Fibroblast of skin of left biceps (primary cell): Measurements from ENCODE around the gene ADCY5.

ENCODE experiments used
- DNase-seq, 2 experiments: peaks; one replicate each; pipeline ENCODE4 v3.0.0-alpha.2; 2013; ENCODE audit warnings: low read depth in 2 of 2

The ADCY5 gene

DNA sequence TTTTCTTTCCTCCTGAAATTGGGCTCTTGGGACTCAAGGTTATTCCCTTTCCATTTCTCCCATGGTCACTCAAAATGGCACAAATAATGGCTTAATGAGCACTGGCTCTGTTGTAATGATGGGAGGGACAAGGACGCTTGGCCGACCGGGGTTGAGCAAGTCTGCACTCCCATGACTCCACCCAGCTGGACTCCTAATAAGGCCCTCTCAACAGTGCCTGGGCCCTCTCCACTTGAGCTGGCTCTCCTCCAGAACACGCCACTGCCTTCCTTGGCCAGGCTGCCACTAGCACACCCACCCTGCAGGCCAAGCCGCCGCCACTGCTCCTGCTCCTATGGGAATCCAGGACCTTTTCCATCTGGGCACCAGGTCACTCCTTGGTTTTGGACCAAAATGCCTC is 42.3 kb downstream of the ADCY5 start:
- no peak for DNase-seq

DNA sequence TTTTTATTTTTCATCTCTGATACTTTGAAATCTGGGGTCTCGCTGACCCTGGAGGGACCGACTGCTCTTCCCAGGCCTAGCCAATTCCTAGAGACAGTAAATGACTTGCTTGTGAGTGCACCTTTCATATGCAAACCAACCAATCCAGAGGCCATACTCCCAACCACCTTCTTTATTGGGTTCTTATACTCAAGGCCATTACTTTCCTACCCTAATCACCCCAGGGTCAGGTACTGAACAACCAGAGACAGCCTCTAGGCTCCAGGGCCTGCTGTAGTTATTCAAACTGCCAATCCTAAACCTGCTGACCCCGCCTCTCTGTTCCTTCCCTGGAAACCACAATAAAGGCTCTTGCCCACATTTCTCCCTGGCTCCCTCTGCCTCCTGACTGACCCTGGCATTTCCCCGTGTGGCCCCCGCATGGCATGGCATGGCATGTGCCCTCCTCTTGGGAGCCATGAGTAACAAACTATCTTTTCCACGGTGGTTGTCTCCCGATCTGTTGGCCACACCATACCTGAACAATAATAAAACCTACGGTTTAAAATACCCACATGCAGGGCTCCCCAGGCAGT is 42.9 kb downstream of the ADCY5 start:
- DNase-seq = no peak

DNA sequence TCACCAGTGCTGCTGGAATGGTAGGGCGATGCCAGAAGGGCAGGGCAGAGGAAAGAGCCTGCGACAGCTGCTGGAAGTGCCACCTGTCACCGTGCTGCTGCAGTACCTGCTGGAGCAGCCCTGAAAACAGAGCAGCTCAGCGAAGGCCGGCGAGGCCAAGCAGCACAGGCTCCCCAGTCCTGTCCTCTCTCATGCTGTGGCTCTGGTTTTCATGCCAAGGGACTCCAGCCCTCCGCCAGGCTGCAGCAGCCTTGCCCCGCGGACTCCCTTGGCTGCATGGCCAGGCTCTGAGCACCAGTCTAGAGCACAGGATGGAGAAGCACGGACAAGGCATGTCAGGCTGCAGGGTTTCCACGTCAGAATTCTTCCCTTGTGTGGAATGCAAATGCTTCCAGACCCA is 43.9 kb downstream of the ADCY5 start:
- no peak for DNase-seq

DNA sequence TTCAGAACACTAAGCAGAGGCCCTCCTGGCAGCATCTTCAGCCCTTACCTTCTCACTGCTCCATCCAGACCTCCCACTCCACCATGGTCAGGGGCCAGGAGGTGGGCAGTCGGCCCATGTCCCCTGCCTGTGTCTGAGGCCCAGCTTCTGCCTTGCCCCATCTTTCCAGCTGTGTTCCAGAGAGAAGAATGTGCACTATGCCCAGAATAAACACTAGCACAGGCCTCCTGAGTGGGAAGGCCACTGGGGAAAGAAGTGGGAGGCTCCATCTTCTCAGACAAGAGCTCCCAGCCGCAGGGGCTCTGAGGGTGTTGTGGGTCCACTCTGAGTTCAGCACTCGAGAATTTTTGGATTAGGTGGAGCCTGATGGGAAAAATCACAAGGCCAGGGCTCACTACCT is 44.5 kb downstream of the ADCY5 start:
- no peak for DNase-seq

DNA sequence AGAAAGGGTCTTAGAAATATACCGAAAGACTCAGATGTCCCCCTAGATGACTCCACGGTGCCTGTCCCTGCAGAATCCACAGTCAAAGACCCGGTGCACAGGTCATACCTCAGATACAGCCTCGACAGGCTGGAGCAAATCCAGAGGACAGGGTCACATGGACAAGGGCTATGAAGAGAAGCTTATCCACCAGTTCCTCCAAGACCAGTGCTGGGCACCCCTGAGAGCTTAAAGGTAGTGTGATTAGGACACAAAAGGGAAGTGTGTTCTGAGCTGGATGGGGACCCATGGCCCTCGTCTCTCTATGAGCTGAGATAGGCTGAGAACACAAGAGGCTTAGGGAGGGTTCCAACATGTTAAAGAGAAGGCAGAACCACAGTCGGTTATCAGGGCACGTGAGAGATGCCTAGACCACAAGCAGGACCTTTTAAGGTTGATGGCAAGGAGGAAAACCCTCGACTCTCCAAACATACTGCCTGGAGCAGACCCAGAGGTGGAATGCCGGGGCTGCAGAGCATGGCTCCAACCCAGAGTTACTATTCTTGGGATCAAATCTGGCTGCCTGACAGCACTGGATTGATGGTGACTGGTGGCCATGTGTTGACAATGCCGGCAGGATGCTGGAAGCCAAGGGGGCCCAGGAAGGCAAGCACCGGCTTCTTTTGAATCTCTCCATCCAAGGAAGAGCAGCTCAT is 46.9 kb downstream of the ADCY5 start:
- DNase-seq = no peak

DNA sequence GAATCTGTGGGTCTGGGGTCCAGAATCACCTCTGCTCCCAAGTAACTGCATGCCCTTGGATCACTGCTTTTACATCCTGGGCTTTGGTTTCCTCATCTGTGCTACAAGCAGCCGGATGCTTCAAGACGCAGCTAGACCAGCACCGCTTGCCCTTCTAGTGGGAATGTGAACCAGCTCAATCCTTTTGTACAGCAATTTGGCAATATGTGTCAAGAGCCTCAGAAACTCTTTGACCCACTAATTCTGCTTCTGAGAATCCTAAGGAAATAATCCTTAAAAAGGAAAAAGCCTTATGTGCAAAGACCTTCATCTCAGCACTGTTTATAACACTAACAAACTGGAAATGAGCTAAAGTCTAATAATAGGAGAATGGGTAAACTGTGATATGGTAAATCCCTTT is 48.7 kb downstream of the ADCY5 start:
- DNase-seq = no peak

DNA sequence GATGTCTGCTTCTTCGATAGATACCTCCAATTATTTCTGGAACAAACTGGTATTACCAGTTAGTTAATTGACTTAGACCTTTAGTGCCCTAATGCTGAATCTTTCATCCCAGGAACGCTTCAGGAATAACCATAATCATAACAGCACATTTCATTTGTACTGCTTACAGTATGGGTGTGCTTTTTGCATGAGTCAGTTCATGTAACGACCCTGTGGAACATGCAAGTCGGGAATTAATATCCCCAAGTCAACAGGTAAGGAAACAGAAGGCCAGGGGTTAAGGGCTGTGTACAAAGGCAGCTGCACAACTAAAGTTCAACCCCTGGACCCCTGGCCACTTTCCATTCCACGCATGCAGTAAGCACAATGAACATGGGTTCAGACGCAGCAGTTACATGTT is 49.2 kb downstream of the ADCY5 start:
- no peak for DNase-seq

DNA sequence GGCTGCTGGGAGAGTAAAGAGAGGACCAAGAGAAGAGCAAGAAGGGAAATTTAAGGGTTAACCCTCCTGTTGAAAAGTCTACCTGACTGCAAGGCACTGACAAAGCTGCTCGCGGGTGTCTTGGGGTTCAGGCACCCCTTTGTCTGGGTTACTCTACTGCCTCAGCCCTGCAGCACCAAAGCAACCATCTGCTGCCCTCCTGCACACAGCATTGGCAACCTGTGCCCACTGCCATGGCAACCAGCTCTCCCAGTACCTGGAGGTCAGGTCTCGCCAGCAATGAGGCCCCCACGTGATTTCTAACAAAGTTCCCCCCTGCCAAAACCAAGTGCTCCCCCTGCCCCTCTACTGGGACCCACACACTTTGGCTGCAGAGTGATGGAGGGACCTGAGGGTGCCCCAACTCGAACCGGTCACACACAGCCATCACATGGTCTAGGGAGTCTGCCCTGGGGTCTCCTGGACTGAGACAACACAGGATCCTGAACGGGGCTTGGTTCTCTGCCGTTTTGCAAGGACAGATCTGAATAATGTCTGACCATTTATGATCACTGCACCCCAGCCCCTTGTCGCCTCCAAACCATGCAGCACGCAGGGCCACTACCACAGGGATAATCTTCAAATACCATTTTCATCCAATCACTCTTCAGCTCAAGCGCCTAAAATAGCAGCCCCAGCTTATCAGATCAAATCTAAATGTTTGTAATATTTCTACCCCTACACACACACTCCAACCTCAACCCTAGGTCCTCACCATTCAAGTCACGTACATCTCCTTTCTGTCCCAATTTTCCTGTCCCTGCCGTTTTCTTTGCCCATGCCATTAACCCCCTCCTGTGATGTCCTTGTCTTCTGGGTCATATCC is 50.7 kb downstream of the ADCY5 start:
- no peak for DNase-seq

DNA sequence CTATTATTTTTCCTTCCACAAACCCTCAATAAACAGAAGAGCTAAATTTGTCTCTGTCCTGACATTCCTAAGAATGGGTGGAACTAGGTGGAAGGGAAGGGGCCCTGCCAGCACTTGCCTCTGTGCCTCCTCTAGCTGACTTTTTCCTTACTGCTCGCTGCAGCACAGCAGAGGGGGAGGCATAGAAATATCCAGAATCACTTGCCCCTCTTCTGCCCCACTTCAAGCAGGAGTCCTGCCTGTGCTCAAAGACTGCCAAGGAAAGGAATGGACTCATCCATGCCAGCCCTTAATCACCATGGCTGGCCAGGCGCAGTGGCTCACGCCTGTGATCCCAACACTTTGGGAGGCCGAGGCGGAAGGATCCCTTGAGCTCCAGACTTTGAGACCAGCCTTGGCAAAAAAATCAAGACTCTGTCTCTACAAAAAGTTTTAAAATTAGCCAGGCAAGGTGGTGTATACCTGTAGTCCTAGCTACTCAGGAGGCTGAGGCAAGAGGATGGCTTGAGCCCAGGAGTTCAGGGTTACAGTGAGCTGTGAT is 51.8 kb downstream of the ADCY5 start:
- DNase-seq = no peak

DNA sequence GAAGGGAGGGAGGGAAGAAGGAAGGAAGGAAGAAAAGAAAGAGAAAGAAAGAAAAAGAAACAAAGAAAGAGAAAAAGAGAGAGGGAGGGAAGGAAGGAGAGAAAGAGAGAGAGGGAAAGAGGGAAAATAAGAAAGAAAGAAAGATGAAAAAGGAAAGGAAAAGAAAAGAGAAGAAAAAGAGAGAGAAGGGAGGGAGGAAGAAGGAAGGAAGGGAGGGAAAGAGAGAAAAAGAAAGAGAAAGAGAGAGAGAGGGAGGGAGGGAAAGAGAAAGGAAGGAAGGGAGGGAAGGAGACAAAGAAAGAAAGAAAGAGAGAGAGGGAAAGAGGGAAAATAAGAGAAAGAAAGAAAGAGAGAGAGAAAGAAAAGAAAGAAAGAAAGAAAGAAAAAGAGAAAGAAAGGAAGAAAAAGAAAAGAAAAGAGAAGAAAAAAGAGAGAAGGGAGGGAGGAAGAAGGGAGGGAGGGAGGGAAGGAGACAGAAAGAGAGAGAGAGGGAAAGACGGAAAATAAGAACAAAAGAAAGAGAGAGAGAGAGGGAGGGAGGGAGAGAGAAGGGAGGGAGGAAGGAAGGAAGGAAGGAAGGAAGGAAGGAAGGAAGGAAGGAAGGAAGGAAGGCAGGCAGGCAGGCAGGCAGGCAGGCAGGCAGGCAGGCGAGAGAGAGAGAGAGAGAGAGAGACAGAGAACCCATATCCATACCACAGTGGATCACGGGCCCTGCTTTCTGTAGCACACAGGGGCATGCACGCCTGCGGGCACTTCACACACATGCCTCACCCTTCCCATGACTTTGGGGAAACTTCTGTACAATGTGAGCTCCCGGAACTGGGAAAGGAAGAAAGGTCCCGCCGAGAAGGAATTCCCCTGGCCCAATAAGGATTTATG is 52.5 kb downstream of the ADCY5 start:
- DNase-seq = no peak

DNA sequence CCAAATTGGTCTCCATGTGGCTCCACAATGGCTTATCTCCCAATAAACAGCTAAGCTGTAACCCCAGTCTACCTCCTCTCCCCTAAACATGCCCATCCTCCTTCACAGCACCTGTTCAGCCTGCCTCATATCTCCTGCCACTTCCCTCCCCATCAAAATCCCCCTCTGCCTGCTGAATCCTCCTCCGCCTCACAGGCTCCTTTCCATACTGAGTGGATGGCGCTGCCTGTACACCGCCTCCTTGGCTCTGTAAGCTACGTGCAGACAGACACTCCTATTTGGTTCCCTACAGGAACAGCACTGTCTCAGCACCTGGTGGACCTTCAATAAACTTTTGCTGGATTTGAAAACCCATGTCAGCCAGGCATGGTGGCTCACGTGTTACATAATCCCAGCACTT is 53.7 kb downstream of the ADCY5 start:
- DNase-seq = no peak

DNA sequence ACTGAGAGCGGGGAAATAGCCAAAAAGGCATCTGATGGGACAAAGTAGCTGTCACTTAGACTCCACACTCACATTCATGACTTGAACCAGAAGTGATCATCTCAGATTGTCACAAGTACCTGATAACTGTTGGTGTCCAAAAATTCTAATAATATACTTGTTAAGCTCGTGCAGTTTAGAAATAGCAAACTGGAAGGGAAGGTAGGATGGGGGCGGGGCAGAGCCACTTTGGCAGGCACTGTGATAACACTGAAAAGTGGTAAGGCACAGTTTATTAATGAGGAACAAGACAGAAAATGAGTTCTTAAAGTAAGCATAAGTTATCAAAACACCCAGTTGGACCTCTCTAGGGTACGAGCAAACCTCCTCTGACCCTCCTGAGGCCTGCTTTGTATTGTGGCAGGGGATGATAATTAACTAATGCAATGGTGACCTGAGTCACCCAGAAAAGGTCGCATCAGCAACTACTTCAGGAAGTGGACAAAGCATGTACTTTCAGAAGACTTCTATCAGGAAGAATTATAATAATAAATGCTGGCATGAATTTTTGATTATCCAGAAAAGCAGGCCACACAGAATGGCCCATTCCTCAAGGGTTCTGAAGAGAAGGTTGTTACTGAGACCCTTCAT is 54.4 kb downstream of the ADCY5 start:
- no peak for DNase-seq

DNA sequence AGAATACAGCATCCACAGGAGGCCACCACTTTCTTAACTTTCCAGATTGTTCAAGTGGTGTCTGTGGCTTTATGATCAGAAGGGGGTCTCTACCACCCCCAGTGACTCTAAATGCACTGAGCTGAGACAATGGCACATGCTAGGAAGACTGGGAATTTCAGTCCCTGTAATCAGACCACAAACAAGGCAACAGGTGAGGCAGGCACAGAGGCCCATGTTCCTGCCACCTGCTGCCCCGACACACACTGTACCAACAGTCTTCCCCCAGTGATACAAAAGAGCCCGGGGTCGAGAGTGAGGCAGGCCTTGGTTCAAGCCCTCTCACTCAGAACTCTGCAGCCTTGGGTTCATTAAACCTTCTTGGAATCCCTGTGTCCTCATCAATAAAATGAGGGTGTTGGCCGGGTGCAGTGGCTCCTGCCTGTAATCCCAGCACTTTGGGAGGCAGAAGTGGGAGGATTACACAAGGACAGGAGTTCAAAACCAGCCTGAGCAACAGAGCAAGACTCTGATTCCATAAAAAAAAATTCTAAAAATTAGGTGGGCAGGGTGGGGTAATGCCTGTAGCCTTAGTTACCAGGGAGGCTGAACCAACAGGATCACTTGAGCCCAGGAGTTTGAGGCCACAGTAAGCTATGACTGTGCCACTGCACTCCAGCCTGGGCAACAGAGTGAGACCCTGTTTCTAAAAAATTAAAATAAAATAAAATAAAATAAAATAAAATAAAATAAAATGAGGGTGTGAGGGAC is 55.8 kb downstream of the ADCY5 start:
- DNase-seq = no peak

DNA sequence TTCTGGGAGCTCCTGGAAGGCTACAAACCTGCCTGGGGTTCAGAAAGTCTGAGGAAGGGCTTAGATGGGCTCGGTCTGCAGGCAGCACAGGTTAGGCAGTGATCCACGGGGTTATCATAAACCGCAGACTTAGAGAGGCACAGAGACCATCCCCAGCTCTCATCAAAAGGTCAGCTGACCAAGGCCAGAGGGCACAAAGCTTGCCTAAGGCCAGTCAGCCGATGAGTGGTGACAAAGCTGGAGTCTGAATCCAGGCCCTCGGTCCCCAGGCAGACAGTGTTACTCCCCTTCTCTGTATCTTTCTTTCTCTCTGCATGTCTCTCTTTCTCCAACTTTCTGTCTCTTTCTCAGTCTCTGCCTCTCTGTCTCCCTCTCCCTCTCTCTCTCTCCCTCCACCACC is 56.5 kb downstream of the ADCY5 start:
- DNase-seq = no peak

DNA sequence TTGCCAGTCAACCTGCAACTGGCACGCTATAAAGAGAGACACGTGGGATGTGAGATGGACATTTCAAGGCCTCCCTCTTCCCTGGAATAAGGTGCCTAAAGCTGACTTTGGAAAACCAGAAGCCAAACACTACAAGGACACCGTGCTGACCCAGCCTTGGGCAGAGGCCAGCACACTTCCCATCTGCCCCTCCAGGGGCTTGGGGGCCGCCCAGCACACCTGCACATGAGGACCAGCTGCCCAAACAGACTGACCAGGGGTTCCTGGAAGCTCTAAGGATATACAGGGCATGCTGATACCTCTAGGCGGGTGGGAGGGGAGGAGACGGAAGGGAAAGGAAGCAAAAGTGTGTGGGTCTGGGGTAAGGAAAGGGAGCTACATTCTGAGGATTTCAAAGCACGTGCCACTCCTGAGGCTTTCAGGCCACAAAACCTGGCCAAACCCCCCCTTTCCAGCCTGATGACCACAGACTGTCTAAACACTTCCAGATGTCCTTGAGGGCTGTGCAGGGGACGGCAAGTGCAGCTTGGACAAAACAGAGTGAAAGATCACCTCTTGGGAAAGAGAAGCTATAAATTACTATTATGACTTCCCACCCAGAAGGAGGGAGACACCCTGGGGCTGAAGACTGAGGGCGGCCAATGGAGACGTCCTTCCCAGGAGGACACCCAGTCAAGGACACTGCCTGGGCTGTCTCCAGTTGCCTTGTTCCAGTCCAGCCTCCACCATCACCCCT is 57.9 kb downstream of the ADCY5 start:
- no peak for DNase-seq

DNA sequence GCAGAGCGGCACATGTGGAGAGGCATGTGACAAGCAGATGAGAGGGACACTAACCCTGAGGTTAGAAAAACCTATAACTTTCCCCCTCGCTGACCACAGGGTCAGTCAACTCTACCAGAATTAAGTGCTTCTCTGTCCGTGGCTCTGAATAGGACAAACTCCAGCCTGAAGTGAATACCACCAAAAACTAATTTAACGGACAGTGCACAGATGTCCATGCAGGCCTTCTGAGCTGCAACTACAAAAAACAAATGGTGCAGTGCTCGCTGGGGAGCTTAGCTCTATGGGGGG is 59.3 kb downstream of the ADCY5 start:
- no peak for DNase-seq

DNA sequence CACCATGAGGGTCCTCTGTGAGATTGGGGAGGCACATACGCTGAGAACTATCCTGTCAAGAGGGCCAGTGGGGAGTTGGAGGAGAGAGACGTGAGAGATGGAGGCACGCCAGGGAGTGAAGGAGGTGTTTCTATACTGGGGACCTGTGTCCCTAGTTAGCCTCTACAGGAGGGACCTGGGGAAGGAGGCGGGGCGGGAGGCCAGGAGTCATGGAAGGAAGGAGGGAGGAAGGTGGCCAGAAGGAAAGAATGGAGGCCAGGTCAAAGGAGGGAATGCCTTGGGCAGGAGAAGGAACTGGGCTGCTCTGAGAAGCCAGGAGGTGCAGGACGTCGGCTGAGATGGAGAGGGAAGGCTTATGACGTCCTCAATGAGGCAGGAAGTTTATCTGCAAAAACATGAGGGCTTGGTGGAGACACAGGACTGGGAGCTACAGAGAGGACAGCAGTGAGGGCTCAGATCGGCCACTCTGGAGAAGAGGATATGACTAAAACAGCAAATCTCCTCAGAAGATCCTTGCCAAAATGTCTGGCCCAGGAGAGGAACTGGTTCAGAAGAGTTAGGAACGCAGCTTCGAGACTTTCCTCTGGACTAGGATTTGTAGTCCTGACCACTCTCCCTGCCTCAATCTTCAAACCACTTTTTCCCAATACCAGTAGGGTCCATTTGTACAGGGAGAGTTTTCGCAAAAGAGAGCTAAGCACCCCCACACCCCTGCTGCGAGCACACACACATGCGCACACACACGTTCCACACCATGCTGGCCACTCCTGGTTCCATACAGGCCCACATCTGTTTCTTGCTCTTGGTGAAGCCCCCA is 59.9 kb downstream of the ADCY5 start:
- no peak for DNase-seq

DNA sequence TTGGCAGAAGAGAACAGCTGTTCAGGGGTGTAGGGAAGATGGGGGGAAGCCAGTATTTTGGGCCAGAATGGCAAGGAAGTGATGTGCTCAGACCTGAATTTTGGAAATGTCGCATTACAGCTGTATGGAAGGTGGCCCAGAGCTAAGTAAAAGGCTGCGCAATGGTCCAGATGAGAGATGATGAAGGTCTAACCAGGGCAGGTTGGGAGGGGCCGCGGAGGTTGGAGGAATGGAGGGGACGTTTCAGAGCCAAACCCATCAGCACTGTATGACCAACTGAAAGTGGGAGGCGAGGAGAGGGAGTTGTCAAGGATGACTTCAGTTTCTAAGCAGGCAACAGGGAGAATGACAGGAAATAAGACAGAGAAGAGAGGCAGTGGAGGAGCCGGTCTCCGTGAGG is 60.8 kb downstream of the ADCY5 start:
- no peak for DNase-seq

DNA sequence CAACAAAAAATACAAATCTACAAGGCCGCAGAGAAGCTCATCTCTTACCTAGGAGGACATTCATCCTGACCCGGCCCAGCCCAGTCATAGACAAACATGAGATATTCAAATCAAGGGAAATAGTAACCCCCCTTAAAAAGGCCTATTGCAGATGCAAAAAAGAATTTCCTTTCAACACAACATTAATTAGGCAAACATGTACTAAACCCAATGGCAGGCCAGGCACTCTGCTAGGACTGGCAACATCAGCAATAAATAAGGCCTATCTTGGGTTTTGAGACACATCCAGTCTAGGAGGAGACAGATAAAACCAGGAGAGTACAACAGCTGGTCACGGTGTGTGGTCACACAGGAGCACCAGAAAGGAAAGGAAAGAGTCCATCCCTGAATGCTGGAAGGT is 61.4 kb downstream of the ADCY5 start:
- DNase-seq = no peak
